Stimulated activated naive CD8-positive, alpha-beta T cell treated with anti-CD3 and anti-CD28 coated beads, Interleukin-15, amount 100 ng/mL, for 72 hours (primary cell): ENCODE measurements around the gene SLC7A14.

Experiments
- ATAC-seq: fragments of 150-1000 bp; cut with Tn5 transposase; 2 replicates; pipeline ENCODE4 v1.10.0; 2021; ENCODE audit warnings: mild to moderate bottlenecking, moderate library complexity
- DNase-seq, 2 donors: peaks; one replicate each; pipeline ENCODE4 v3.0.0; 2021 to 2022
- H3K27ac Mint-ChIP-seq, 2 donors: one replicate each; pipeline ENCODE4 v1.8.0; 2022; ENCODE audit warnings: mild to moderate bottlenecking in 2 of 2, mixed read lengths in 2 of 2, moderate library complexity in 2 of 2
- H3K27me3 Mint-ChIP-seq: one replicate; pipeline ENCODE4 v1.8.0; 2022; ENCODE audit warnings: mixed read lengths
- H3K4me1 Mint-ChIP-seq: one replicate; pipeline ENCODE4 v1.8.0; 2022; ENCODE audit warnings: mild to moderate bottlenecking, mixed read lengths
- H3K4me3 Mint-ChIP-seq, 2 donors: one replicate each; pipeline ENCODE4 v1.8.0; 2022; ENCODE audit warnings: mild to moderate bottlenecking in 2 of 2, mixed read lengths in 2 of 2, moderate library complexity in 1 of 2
- H3K9me3 Mint-ChIP-seq, 2 donors: one replicate each; pipeline ENCODE4 v1.8.0; 2022; ENCODE audit warnings: mixed read lengths in 2 of 2

SLC7A14 gene

DNA sequence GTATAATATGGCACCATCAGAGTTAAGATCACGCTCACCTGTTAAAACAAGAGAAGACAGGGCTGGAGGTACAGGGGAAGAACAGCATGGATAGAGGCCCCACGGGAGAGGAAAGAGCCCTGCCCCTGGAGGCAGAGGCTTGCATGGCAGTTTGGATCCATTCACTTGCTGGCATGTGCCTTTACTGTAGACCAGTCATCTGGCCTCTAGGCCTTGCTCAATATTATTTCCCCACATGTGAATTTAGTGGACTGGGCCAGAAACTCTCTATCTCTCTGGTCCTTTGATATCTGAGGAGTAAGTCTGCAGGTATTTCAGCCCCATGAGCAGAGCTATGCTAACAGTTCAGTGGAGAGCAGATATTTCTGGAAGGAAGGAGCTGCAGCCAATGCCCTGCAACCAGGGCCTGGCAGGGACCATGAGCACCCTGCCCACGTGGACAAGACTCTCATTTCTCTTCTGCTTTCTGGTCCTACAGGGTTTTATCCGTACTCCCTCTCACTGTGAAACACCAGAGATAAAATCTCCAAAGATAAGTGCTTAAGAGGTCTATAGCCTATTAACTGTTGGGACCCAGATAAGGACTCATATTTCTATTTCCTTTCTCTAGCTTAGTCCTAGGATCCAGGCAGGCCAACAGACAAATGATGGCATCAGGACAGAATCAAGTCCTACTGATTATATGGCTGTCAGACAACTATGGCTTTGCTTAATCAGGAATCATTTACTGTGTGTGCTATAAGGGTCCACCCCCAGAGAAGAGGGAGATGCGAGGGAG lies 102.2 kb downstream of the SLC7A14 start:
- no peak for DNase-seq
- Mint-ChIP-seq H3K27me3 (peaks cover 24% of the 10 kb centered on the region), H3K9me3 (no peaks in the 10 kb centered on the region), H3K27ac (no peak overlapping the region), H3K4me1 (no peaks in the 10 kb centered on the region), H3K4me3 (no peak overlapping the region)
- no peak for ATAC-seq

DNA sequence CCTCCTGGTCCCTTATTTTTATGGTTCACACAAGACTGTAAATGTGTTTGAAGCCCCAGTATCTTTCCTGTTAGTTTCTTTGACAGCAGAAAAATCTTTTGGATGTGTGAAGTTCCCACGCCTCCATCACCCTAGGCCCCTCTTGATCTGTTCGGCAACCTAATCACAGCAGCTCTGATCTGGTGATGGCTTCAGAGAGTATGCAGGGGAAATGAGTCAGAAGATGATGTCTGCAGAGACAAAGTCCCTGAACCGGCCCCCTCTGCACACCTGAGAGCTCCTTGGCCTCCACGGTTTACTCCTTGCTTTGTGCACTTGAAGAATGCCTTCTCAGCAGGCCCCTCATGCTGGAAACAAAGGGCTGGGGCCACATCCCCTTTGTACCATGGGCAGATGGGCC lies 103.7 kb downstream of the SLC7A14 start:
- Mint-ChIP-seq H3K27me3 (peaks cover 24% of the 10 kb centered on the region), H3K4me3 (no peak overlapping the region), H3K27ac (no peak overlapping the region), H3K9me3 (no peaks in the 10 kb centered on the region), H3K4me1 (no peaks in the 10 kb centered on the region)
- DNase-seq (no peak), ATAC-seq (no peak)

DNA sequence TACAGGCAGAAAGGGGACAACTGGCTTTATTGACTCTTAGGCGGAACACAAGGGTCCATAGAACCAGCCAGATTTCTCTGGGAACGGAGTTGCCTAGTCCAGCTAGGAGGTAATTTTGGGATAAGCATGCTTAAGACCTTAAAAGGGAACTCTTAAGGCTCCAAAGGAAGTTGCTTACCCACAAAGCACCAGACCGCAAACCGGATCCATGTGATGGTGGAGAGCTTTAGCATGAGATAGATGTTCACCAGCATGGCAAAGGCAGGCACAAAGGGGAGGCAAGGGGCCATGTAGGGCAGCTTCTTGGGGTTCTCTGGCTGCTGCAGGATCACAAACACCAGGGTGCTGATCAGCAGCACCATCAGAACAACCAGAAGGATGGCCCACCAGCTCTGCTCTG lies 105.8 kb downstream of the SLC7A14 start:
- peaks cover 11% of the 10 kb centered on the region for H3K27me3 Mint-ChIP-seq
- ATAC-seq = no peak
- H3K4me3 Mint-ChIP-seq = no peak overlapping the region
- H3K4me1 Mint-ChIP-seq = no peaks in the 10 kb centered on the region
- DNase-seq = no peak
- H3K9me3 Mint-ChIP-seq = no peaks in the 10 kb centered on the region
- H3K27ac Mint-ChIP-seq = no peak overlapping the region

DNA sequence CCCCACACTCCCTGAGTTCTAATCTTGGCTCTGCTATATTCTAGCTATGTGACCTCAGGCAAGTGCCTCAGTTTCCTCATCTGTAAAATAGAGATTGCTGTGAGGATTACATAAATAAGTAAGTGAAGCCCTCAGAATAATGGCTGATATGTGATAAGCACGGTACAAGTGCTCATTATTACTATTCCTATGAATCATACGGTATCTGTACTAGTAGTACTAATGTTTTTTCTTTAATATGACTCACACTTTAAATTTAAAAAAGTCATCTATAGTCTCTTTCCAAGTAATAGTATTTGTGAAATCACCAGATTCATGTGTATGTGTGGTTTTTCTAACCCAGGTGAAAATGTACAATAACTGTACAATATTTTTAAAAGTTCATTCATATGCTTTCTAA lies 108.5 kb downstream of the SLC7A14 start:
- no peak overlapping the region for H3K4me3 Mint-ChIP-seq
- DNase-seq = no peak
- H3K9me3 Mint-ChIP-seq = no peaks in the 10 kb centered on the region
- peak; percentile 49 for ATAC-seq
- H3K4me1 Mint-ChIP-seq = no peaks in the 10 kb centered on the region
- no peak overlapping the region for H3K27ac Mint-ChIP-seq
- H3K27me3 Mint-ChIP-seq = peaks cover 19% of the 10 kb centered on the region

DNA sequence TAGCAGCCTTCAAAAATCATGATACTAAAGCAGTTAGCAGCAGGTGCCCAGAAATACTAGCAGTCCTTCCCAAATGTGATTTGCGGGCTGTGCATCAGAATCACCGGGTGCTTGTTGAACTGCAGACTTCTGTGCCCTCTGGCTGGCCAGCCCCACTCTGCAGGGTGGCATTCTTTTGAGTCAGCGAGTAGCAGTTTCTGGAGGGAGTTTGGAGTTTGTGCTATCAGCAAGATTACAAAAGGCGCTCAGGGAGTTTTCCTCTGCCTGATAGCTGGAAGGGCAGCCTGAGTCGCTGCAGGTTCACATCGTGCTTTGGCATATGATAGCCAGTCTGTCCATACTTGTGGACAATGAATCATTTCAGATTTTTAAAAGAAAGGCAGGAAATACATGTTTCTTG lies 109.6 kb downstream of the SLC7A14 start:
- ATAC-seq (no peak), DNase-seq (no peak)
- Mint-ChIP-seq H3K4me3 (no peak overlapping the region), H3K27ac (no peak overlapping the region), H3K4me1 (no peaks in the 10 kb centered on the region), H3K9me3 (no peaks in the 10 kb centered on the region), H3K27me3 (peaks cover 28% of the 10 kb centered on the region)

DNA sequence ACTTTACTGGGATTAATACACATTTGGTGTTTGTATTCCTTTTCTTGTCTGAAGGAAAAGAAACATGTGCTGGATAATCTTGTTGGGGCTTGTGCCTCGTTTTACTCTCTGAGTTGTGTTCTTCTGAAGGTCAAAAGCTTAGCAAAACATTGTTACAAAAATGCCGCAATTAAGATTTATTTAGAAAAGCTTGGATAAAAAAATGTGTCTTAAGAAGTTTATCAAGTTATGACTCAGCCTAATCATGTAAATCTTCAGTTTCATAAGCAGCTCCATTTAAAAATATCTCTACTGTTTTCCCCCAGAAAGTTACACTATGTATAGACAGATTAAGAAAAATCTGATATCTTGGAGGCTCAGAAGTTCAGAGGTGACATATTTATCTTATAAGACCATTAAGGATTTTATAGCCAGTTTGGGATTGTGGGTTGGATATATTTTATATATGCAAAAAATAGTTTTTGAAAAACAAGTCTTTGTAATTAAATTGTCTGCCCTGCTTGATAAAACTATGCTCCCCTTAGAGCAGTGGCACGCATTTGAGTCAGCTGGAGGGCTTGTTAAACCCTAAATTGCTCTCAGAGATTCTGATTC lies 110.7 kb downstream of the SLC7A14 start:
- H3K9me3 Mint-ChIP-seq = no peaks in the 10 kb centered on the region
- no peak overlapping the region for H3K4me3 Mint-ChIP-seq
- no peak overlapping the region for H3K27ac Mint-ChIP-seq
- ATAC-seq (no peak), DNase-seq (no peak)
- H3K27me3 Mint-ChIP-seq = peaks cover 32% of the 10 kb centered on the region
- no peaks in the 10 kb centered on the region for H3K4me1 Mint-ChIP-seq

DNA sequence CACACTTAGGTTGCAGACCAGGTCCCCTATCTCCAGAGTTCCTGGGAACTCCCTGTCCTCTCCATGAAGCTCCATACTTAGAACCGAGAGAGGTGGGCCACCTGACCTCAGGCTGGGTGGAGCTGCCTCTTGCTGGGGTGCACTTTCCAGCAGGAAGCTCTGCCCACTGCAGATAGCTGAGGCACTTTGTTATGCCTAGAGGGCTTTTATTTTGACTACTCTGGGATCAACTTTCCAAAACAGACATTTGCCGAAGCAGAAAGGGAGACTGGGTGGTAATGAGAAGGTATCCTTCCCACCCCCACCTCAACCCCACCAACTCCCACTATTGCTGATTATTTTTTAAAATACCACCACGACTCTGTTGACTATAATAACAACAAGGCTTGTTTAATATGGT lies 112.5 kb downstream of the SLC7A14 start:
- peaks cover 35% of the 10 kb centered on the region for H3K27me3 Mint-ChIP-seq
- H3K4me1 Mint-ChIP-seq = no peaks in the 10 kb centered on the region
- no peak overlapping the region for H3K27ac Mint-ChIP-seq
- no peak overlapping the region for H3K4me3 Mint-ChIP-seq
- DNase-seq (no peak), ATAC-seq (no peak)
- H3K9me3 Mint-ChIP-seq = no peaks in the 10 kb centered on the region

DNA sequence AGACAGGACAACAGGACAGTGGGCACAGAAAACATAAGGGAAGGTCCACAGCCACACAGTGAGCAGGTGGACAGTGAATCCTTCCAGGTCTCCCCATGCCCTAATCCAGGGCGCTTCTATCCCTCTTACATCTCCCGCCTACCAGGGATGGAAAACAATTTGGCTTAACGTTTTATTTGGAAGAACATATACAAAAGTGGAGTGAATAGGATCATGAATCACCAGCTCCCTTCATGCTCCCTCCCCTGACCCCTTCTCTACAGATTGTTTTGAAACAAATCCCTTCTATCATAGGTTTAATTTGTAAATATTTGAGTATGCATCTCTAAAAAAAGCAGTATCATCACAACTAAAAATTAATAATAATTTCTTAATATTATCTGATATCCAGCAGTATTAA lies 114.7 kb downstream of the SLC7A14 start:
- Mint-ChIP-seq H3K4me1 (no peaks in the 10 kb centered on the region), H3K27me3 (peaks cover 41% of the 10 kb centered on the region), H3K27ac (no peak overlapping the region), H3K4me3 (no peak overlapping the region), H3K9me3 (no peaks in the 10 kb centered on the region)
- DNase-seq (no peak), ATAC-seq (no peak)

DNA sequence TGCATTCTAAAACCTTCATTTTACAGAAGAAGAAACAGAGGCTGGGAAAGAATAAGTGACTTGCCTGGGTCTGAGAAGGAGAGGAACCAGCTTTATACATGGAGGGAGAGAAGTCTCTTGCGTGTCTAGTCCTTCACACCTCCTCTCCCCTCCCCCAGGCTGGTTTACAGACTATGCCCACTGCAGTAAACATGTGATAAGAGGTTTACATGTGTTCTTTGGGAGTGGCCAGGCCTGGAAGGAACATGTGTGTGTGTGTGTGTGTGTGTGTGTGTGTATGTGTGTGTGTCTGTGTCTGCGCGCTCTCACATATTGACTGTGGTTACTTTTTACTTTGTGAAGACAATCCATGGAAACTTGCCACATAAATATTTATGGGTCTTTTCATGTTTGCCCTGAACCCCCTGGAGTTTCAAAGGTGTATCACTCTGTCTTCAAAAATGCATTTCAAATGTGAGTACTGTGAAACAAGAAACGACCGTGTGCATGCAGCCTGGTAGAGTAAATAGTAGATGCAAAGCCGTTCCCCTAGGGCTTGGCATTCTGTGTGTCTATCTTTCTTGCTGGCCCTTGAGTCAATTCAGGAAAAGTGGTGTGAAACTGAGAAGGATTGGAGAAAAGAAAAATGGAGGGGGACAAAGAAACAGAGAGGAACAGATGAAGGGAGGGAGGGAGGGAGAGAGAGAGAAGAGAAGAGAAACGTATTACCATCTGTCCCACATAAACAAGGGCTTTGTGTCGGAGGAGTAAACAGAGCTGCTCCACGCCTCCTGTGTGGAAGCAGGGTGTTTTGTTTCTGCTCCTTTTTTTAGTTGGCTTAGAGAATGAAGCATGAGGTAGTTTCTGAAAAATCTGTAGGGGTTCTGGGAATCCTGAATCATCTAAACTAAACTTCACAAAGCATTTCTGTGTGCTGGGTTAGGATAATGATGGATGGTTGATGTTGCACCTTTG lies 115.5 kb downstream of the SLC7A14 start:
- no peak overlapping the region for H3K27ac Mint-ChIP-seq
- H3K4me3 Mint-ChIP-seq = no peak overlapping the region
- H3K27me3 Mint-ChIP-seq = peaks cover 41% of the 10 kb centered on the region
- H3K4me1 Mint-ChIP-seq = no peaks in the 10 kb centered on the region
- DNase-seq (no peak), ATAC-seq (no peak)
- no peaks in the 10 kb centered on the region for H3K9me3 Mint-ChIP-seq

DNA sequence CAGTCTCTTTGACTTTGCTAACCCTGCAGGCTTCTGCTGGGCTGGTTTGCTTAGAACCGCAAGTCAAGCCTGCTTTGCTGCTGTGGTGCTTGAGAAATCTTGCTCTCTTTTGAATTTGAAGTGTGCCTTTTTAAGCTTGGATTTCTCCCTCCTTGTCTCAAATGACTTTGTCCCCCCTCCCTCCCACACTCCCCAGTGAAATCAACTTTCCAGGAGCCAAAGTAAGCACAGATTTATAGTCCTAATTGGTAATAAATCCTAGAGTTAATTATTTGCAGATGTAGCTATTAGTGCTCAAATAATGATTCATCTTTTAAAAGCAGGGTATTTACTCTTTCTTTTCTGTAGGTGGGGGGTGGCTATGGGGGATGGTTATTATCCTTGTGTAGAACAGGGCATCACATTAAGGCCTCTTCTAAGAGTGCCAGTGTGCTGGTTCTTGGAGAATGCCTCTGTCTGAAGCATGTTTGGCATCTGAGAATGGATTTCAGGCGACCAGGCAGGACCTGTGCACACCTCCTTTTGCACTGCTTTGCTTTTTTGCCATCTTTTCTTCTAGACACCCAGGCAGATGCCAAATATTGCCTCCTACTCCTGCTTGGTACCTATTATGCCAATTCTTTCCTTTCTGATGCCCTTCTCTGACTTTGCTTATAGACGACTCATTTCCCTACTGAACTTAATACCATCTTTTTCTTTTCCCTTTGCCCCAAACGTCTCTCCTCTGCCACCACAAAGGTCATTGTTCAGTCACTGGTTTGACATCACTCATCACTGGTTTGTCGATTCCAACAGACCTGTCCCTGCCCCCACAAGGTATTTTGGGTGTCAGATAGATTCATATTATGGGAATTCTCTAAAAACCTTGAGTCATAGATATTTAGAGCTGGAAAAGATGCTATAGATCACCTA lies 116.5 kb downstream of the SLC7A14 start:
- H3K4me1 Mint-ChIP-seq = no peaks in the 10 kb centered on the region

DNA sequence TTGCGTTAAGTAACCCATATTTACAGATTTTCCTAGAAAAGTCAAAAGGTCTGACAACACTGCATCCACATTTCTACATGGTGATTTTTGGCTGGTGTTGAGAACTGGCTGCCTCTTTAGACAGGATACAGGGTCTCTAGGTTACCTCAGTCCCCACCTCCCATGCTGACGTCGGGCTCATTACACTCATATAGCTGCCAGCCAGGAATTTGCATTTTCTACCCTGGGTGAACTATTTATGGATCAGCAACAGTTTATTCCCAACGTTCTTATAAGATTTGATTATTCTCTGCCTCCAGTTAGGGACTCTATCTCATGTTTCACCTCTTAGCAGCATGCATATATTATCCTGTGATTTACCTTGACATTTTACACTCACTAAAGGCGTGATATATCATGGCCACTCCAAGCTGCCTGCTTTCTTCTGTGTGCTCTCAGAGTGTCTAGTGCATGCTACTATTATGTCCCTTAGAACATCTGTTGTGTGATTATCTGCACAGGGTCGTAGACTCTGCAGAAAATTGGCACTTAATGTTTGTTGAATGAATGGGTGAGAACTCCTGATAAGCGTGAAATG lies 118.2 kb downstream of the SLC7A14 start:
- H3K4me1 Mint-ChIP-seq = no peaks in the 10 kb centered on the region
- DNase-seq = no peak
- H3K9me3 Mint-ChIP-seq = no peaks in the 10 kb centered on the region
- H3K4me3 Mint-ChIP-seq = no peak overlapping the region
- no peak overlapping the region for H3K27ac Mint-ChIP-seq
- peaks cover 40% of the 10 kb centered on the region for H3K27me3 Mint-ChIP-seq
- no peak for ATAC-seq

More for the DNA sequence above, 116.5 kb downstream of the SLC7A14 start:
- Mint-ChIP-seq H3K4me3 (no peak overlapping the region), H3K27ac (no peak overlapping the region), H3K27me3 (peaks cover 36% of the 10 kb centered on the region), H3K9me3 (no peaks in the 10 kb centered on the region)
- ATAC-seq (no peak), DNase-seq (no peak)

DNA sequence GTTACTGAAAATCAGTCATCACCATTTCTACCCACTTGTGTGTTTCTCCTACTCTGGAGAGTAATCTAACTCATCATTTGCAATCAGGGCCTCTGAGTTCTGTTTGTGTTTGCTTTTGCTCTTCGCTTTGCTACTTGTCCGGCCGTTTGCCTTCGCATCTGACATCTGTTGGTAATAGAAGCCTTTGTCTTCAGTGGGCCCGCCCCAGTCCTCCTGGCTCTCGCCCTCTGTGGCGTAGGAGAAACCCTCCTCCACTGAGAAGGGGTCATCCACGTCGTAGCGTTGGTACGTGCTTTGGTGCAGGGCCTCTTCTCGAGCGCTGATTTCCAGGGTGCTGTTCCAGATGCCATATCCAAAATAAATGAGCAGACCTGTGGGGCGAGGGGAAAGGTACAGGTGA lies 118.9 kb downstream of the SLC7A14 start:
- Mint-ChIP-seq H3K4me1 (no peaks in the 10 kb centered on the region), H3K27me3 (peaks cover 41% of the 10 kb centered on the region), H3K27ac (no peak overlapping the region), H3K9me3 (no peaks in the 10 kb centered on the region), H3K4me3 (no peak overlapping the region)
- DNase-seq = no peak
- no peak for ATAC-seq

DNA sequence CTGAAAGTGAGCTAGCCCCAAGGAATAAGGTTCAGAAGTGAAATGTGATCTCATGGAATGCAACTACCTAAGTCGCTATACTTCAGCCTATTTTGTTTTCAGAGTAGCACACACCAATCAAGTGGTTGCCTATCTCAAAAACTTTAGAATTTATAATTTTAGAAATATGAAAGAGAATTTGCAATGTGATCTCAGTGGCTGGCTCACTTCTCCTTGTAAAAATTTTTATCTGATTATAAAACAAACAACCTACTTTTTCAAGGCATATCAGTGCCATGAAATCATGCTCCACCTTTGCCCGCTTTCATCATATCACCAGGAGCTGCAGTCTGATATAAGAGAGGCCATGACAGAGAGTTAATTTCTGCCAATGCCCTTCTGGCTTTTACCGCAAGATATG lies 119.9 kb downstream of the SLC7A14 start:
- Mint-ChIP-seq H3K4me1 (no peaks in the 10 kb centered on the region), H3K27ac (no peak overlapping the region), H3K9me3 (no peaks in the 10 kb centered on the region), H3K4me3 (no peak overlapping the region), H3K27me3 (peaks cover 41% of the 10 kb centered on the region)
- DNase-seq = no peak
- no peak for ATAC-seq

DNA sequence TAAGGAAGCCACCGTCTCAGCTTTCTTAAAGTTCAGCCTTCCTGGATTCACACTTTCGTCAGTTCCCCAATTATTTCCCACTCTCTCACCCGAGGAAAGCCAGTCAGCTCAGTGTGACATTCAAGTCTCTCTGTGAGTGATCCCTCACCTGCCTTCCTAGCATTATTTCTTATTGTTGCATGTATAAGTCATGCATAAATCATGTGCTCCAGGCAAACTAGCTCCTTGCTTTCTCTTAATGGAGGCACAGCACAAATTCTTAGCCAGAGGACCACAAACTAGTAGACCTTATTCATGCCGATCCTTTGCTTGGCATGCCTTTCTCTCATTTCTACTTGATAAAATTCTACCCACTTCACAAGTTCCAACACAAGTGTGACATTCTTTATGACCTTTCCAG lies 122.9 kb downstream of the SLC7A14 start:
- Mint-ChIP-seq H3K27me3 (peaks cover 38% of the 10 kb centered on the region), H3K4me1 (no peaks in the 10 kb centered on the region), H3K27ac (no peak overlapping the region), H3K4me3 (no peak overlapping the region), H3K9me3 (no peaks in the 10 kb centered on the region)
- DNase-seq (no peak), ATAC-seq (no peak)

DNA sequence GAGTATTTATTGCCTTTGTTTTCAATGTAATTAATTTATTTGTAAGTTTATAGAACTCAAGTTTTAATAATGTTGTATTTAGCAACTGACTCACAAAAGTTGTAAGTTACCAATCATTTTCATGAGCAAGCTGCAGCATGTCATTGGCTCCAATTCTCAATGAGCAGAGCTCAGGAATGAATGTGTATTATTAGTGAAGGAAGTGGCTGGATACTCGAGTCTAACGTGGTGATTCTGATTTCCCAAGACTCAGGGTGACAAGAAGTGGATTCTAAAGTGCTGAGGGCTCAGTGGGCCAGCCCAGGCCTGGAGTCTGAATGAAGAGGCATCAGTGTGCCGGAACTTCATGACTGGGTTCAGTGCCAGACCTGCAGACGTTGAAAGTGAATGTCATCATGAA lies 127.6 kb downstream of the SLC7A14 start:
- H3K4me3 Mint-ChIP-seq = no peak overlapping the region
- no peak for DNase-seq
- peaks cover 50% of the 10 kb centered on the region for H3K27me3 Mint-ChIP-seq
- H3K27ac Mint-ChIP-seq = no peak overlapping the region
- H3K9me3 Mint-ChIP-seq = no peaks in the 10 kb centered on the region
- no peak for ATAC-seq
- H3K4me1 Mint-ChIP-seq = no peaks in the 10 kb centered on the region
